ENCODE data around the gene SEC24C.

SEC24C gene

DNA sequence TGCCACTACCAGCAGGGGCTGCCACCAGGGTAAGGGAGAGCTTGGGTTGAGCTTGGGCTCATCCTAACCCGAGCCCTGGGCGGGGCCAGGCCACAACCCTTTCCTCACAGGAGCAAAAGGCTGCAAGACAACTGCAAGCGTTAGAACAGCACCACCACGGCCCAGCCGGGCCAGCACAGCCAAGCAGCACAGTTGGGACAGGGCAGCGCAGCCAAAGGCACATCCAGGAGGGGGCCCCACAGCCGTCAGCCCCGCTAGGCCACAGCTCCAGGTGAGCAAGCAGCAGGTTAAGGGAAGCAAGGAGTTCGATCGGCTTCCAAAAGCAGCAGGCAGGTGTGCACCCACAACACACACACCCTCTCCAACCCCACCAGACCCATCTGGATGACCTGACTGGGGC is 74.2 kb downstream of the SEC24C start:
- DNase-seq, result no peak
- in situ Hi-C loops (cut with HindIII; ENCODE audit: low pct_ligation_motif_present, low pct_unique_long_range_greater_than_20kb, low sequenced_read_pairs), result no loop called here

DNA sequence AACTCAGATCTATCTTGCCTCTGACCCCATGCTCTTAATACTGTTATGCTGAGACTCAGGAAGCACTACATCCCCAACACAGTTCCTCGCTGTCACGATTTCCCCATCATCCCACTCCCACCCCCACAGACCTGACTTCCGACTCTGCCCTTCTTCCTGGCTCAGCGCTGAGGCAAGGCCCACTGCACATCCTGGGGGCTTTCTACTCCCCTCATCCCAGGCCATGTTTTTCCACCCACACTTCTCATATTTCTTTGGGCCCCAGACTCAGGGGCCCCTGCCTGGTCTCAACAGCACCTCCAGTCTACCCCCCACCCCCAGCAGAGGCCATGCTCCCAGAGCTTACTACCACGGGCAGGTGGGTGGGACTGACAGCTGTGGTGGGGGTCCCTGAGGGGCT is 74.9 kb downstream of the SEC24C start:
- DNase-seq, result no peak
- in situ Hi-C loops (cut with HindIII; ENCODE audit: low pct_ligation_motif_present, low pct_unique_long_range_greater_than_20kb, low sequenced_read_pairs), result no loop called here

DNA sequence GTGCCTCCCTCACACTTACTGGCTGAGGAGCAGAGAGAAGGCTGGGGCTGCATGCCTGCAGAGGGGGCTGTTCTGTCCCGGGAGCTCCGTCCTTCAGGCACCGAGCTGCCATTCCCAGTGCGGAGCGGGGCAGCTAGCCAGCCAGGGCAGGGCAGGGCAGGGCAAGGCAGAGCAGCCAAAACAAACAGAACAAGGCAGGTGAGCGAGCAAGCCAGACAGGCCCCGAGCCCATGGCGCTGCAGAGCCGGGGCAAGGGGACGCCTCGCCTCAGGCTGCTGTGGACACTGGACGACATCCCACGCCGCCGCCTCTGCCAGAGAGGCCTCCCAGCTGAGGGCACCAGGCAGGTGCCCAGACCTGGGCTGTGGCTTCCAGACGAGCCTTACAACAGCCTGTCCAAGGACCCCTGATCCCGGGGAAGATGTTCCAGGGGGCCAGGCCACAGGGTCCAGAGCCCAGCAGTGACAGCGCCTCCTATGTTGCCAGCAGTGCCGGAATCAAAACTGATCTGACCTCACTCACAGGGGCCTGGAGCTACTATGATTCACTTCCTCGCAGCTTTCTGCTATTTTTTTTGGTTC is 75.4 kb downstream of the SEC24C start:
- no peak for DNase-seq
- in situ Hi-C loops (cut with HindIII; ENCODE audit: low pct_ligation_motif_present, low pct_unique_long_range_greater_than_20kb, low sequenced_read_pairs), result no loop called here

Data from ACHN (cell line).